Ishikawa (cell line): ENCODE data around the gene ABCC4.

ENCODE experiments used
- EP300 ChIP-seq: IDR thresholded peaks from 2 replicates; pipeline ENCODE4 v1.6.1; 2012; ENCODE audit warnings: borderline replicate concordance
- MAX ChIP-seq: IDR thresholded peaks from 2 replicates; pipeline ENCODE4 v1.6.1; 2012

- no peak for TF ChIP-seq MAX
- TF ChIP-seq EP300: no peak
These were observed 179.2 kb downstream of the ABCC4 start for GRCh38 chr13:95122063-95122462.
